H9 (cell line): Measurements from ENCODE around the gene CR1L. TPM values are rescaled to one million over a fixed set of nuclear protein-coding genes. Genes with fewer than 3 reads are reported as not detected.

Experiments used
- DNase-seq: peaks from one replicate; pipeline ENCODE4 v3.0.0-alpha.2; 2017
- H2AFZ ChIP-seq: one replicate; pipeline ENCODE4 v1.6.1; 2013; ENCODE audit warnings: mild to moderate bottlenecking, low read length, control low read depth, moderate library complexity
- H2AK5ac ChIP-seq: 2 replicates; pipeline ENCODE4 v1.6.1; 2013; ENCODE audit warnings: low read length, control low read depth, mixed read lengths; ENCODE audit not compliant: insufficient read length
- H2BK120ac ChIP-seq: one replicate; pipeline ENCODE4 v1.6.1; 2013; ENCODE audit warnings: low read depth, mild to moderate bottlenecking, low read length, control low read depth, inconsistent platforms; ENCODE audit not compliant: poor library complexity, severe bottlenecking
- H2BK12ac ChIP-seq: 2 replicates; pipeline ENCODE4 v1.6.1; 2013; ENCODE audit warnings: low read length, control low read depth, mixed read lengths, low read depth; ENCODE audit not compliant: insufficient read length
- H2BK15ac ChIP-seq: 2 replicates; pipeline ENCODE4 v1.6.1; 2013; ENCODE audit warnings: low read depth, low read length, control low read depth
- H2BK20ac ChIP-seq: one replicate; pipeline ENCODE4 v1.6.1; 2013; ENCODE audit warnings: low read depth, mild to moderate bottlenecking, low read length, control low read depth, inconsistent platforms; ENCODE audit not compliant: poor library complexity, severe bottlenecking
- H2BK5ac ChIP-seq: 2 replicates; pipeline ENCODE4 v1.6.1; 2013; ENCODE audit warnings: low read length, control low read depth, mixed read lengths; ENCODE audit not compliant: insufficient read length
- H3K14ac ChIP-seq: 2 replicates; pipeline ENCODE4 v1.6.1; 2013; ENCODE audit warnings: low read length, control low read depth; ENCODE audit not compliant: insufficient read depth
- H3K18ac ChIP-seq: 2 replicates; pipeline ENCODE4 v1.6.1; 2013; ENCODE audit warnings: low read depth, mild to moderate bottlenecking, mixed read lengths, low read length, control low read depth; ENCODE audit not compliant: insufficient read length
- H3K23ac ChIP-seq: 2 replicates; pipeline ENCODE4 v1.6.1; 2013; ENCODE audit warnings: low read length, control low read depth, mixed read lengths, low read depth; ENCODE audit not compliant: insufficient read length
- H3K23me2 ChIP-seq: 2 replicates; pipeline ENCODE4 v1.6.1; 2013; ENCODE audit warnings: low read depth, mild to moderate bottlenecking, mixed read lengths, low read length, control low read depth; ENCODE audit not compliant: insufficient read length, poor library complexity, severe bottlenecking
- H3K27ac ChIP-seq: 2 replicates; pipeline ENCODE4 v1.5.1; 2013; ENCODE audit warnings: low read length, control low read depth, mixed read lengths, low read depth; ENCODE audit not compliant: insufficient read length
- H3K27me3 ChIP-seq: 2 replicates; pipeline ENCODE4 v1.6.1; 2013; ENCODE audit warnings: low read length, control low read depth, inconsistent platforms; ENCODE audit not compliant: insufficient read depth
- H3K4ac ChIP-seq: 2 replicates; pipeline ENCODE4 v1.6.1; 2013; ENCODE audit warnings: low read depth, mild to moderate bottlenecking, control low read depth, inconsistent platforms, low read length, moderate library complexity
- H3K4me1 ChIP-seq: 2 replicates; pipeline ENCODE4 v1.6.1; 2013; ENCODE audit warnings: low read length, control low read depth, inconsistent platforms; ENCODE audit not compliant: insufficient read depth
- H3K4me2 ChIP-seq: 2 replicates; pipeline ENCODE4 v1.6.1; 2013; ENCODE audit warnings: low read length, control low read depth, mixed read lengths; ENCODE audit not compliant: insufficient read length, insufficient read depth
- H3K56ac ChIP-seq: 2 replicates; pipeline ENCODE4 v1.6.1; 2013; ENCODE audit warnings: low read depth, mild to moderate bottlenecking, mixed read lengths, low read length, control low read depth; ENCODE audit not compliant: insufficient read length
- H3K79me1 ChIP-seq: 2 replicates; pipeline ENCODE4 v1.6.1; 2013; ENCODE audit warnings: low read depth, mild to moderate bottlenecking, moderate library complexity, low read length, control low read depth, inconsistent platforms; ENCODE audit not compliant: insufficient read depth, poor library complexity, severe bottlenecking
- H3K79me2 ChIP-seq: 2 replicates; pipeline ENCODE4 v1.6.1; 2013; ENCODE audit warnings: low read length, control low read depth, inconsistent platforms; ENCODE audit not compliant: insufficient read depth
- H3K9ac ChIP-seq: 2 replicates; pipeline ENCODE4 v1.6.1; 2013; ENCODE audit warnings: low read length, control low read depth, mixed read lengths; ENCODE audit not compliant: insufficient read length; ENCODE audit errors: extremely low read depth
- H3K9me3 ChIP-seq: one replicate; pipeline ENCODE4 v1.6.1; 2013; ENCODE audit warnings: low read depth, low read length, inconsistent platforms; ENCODE audit not compliant: control insufficient read depth
- H3T11ph ChIP-seq: one replicate; pipeline ENCODE4 v1.6.1; 2013; ENCODE audit warnings: mild to moderate bottlenecking, low read length, control low read depth, inconsistent platforms
- H4K20me1 ChIP-seq: one replicate; pipeline ENCODE4 v1.6.1; 2013; ENCODE audit not compliant: control insufficient read depth, insufficient read length, insufficient read depth
- H4K5ac ChIP-seq: 2 replicates; pipeline ENCODE4 v1.6.1; 2013; ENCODE audit warnings: low read depth, mild to moderate bottlenecking, mixed read lengths, low read length, control low read depth; ENCODE audit not compliant: insufficient read length
- H4K8ac ChIP-seq: replicated peaks from 2 replicates; pipeline ENCODE4 v1.6.1; 2013; ENCODE audit warnings: low read length, control low read depth, mixed read lengths, low read depth; ENCODE audit not compliant: insufficient read length
- H4K91ac ChIP-seq: 2 replicates; pipeline ENCODE4 v1.6.1; 2013; ENCODE audit warnings: low read depth, mild to moderate bottlenecking, moderate library complexity, mixed read lengths, low read length, control low read depth; ENCODE audit not compliant: insufficient read length
- H3K27ac Mint-ChIP-seq, 3 experiments: 2 replicates in 2 of 3; 3 replicates in 1 of 3; pipeline ENCODE4 v1.8.0; 2020 to 2021; ENCODE audit warnings: mixed read lengths in 3 of 3, mild to moderate bottlenecking in 1 of 3, moderate library complexity in 1 of 3
- H3K27me3 Mint-ChIP-seq: 2 replicates; pipeline ENCODE4 v1.8.0; 2021; ENCODE audit warnings: low read depth, mild to moderate bottlenecking, moderate library complexity, mixed read lengths
- H3K36me3 Mint-ChIP-seq, 3 experiments: 2 replicates in 2 of 3; 3 replicates in 1 of 3; pipeline ENCODE4 v1.8.0; 2020 to 2021; ENCODE audit warnings: low read depth in 3 of 3, mixed read lengths in 3 of 3; ENCODE audit not compliant: insufficient read depth in 1 of 3
- H3K4me1 Mint-ChIP-seq, 2 experiments: 2 replicates each; pipeline ENCODE4 v1.8.0; 2020; ENCODE audit warnings: mixed read lengths in 2 of 2
- H3K4me3 Mint-ChIP-seq, 2 experiments: 2 replicates in 1 of 2; 3 replicates in 1 of 2; pipeline ENCODE4 v1.8.0; 2020 to 2021; ENCODE audit warnings: mild to moderate bottlenecking in 2 of 2, mixed read lengths in 2 of 2, moderate library complexity in 1 of 2
- H3K9me3 Mint-ChIP-seq, 2 experiments: 2 replicates in 1 of 2; 3 replicates in 1 of 2; pipeline ENCODE4 v1.8.0; 2020; ENCODE audit warnings: mild to moderate bottlenecking in 2 of 2, mixed read lengths in 2 of 2, moderate library complexity in 1 of 2
- WGBS: extraction: QIAGEN DNeasy Blood & Tissue Kit; methylation state at CpG from one replicate; pipeline ENCODE4 v1.1.7; 2013; ENCODE audit warnings: missing lambda C conversion rate, low lambda C conversion rate, mixed read lengths; ENCODE audit not compliant: insufficient read length; ENCODE audit errors: extremely low coverage; 5-methylcytosine and 5-hydroxymethylcytosine counted together
- total RNA-seq: library from RNA; stranded (reverse); gene quantifications from 2 replicates; pipeline ENCODE4 v1.2.1, GENCODE V29; 2021
- TF ChIP-seq, protein P1 (sequence below): fragments of 200-600 bp; sonication (generic); conservative IDR thresholded peaks from 3 replicates; pipeline ENCODE4 v1.8.0; 2021; ENCODE audit warnings: antibody characterized with exemption, mild to moderate bottlenecking

CR1L gene
- total RNA-seq, 1 experiment from 2014 or later = 0.37 TPM

DNA sequence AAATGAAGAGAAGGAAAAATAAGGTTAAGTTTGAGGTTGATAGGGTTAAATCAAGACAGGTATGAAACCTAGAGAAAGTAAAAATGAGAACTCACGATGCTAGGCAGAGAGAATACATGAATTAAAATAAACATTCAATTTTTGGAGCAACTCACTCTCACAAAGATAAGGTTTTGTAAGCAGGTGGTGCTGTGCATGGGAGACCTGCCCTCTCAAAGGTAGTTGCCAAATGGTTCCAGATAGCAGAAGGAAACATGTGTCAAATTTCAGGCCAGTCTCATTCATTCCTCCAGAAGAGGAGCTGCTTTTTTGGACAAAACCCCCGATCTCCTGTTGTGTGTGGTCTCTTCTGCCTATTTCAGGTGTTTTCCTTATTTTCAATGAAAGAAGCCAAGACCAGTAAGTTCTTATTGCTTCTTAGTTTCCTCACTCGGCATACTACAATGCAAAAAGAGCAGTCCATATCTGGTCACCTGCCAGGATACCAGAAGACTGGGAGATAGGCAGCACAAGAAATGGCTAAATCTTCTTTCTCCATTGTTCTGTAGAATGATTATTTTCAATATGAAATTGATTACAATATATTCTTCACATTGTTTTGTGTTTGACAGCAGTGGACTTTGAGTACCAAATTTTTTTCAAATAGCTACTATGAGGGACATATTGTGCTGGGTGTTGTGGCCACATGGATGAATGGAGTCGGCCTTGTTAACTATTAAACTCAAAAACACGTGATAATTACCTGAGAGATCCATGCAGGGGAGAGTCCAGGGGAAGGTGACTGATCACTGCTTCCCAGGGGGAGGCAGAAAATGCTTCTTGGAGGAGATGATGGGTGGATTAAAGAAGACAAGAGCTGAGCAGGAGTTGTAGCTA, 3.6 kb downstream of the CR1L start:
- Histone ChIP-seq H3K27ac (no peak overlapping the region), H3T11ph (no peak overlapping the region), H3K79me1 (no peaks in the 10 kb centered on the region), H2AFZ (no peak overlapping the region), H2BK15ac (no peak overlapping the region), H3K4ac (no peak overlapping the region), H3K4me2 (no peak overlapping the region), H2BK5ac (no peak overlapping the region), H3K4me1 (no peaks in the 10 kb centered on the region; the same call in 1 of the 2 replicates), H3K14ac (no peak overlapping the region), H4K20me1 (no peaks in the 10 kb centered on the region), H4K5ac (no peak overlapping the region), H3K9ac (no peak overlapping the region), H4K8ac (no peak overlapping the region), H4K91ac (no peak overlapping the region), H3K9me3 (no peaks in the 10 kb centered on the region), H3K23ac (no peak overlapping the region), H2BK120ac (no peak overlapping the region), H3K23me2 (no peaks in the 10 kb centered on the region), H2AK5ac (no peak overlapping the region), H2BK20ac (no peak overlapping the region), H3K27me3 (no peaks in the 10 kb centered on the region), H3K18ac (no peak overlapping the region), H2BK12ac (no peak overlapping the region), H3K56ac (no peak overlapping the region), H3K79me2 (no peaks in the 10 kb centered on the region)
- peaks cover 26 to 34% of the 10 kb centered on the region in 2 experiments for H3K4me1 Mint-ChIP-seq
- WGBS = no CpG with 5 or more reads among the region's 5 CpGs
- no peaks in the 10 kb centered on the region for H3K27me3 Mint-ChIP-seq
- H3K4me3 Mint-ChIP-seq = no peak overlapping the region
- H3K27ac Mint-ChIP-seq = no peak overlapping the region; a peak in 1 of 7 replicates
- no peaks in the 10 kb centered on the region for H3K36me3 Mint-ChIP-seq
- H3K9me3 Mint-ChIP-seq = no peaks in the 10 kb centered on the region
- TF ChIP-seq, protein P1, sequence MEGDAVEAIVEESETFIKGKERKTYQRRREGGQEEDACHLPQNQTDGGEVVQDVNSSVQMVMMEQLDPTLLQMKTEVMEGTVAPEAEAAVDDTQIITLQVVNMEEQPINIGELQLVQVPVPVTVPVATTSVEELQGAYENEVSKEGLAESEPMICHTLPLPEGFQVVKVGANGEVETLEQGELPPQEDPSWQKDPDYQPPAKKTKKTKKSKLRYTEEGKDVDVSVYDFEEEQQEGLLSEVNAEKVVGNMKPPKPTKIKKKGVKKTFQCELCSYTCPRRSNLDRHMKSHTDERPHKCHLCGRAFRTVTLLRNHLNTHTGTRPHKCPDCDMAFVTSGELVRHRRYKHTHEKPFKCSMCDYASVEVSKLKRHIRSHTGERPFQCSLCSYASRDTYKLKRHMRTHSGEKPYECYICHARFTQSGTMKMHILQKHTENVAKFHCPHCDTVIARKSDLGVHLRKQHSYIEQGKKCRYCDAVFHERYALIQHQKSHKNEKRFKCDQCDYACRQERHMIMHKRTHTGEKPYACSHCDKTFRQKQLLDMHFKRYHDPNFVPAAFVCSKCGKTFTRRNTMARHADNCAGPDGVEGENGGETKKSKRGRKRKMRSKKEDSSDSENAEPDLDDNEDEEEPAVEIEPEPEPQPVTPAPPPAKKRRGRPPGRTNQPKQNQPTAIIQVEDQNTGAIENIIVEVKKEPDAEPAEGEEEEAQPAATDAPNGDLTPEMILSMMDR = no peak
- DNase-seq = no peak
